Colonic mucosa (tissue), 4 donors: ENCODE data around the gene TBX18. TPM values are rescaled to one million over a fixed set of nuclear protein-coding genes. Genes with fewer than 3 reads are reported as not detected.

Source experiments
- DNase-seq: peaks from one replicate; pipeline ENCODE4 v3.0.0-alpha.2; 2020
- H3K27ac ChIP-seq: fragments of 200-600 bp; one replicate; pipeline ENCODE4 v1.8.0; 2021
- H3K27me3 ChIP-seq: fragments of 200-600 bp; one replicate; pipeline ENCODE4 v1.8.0; 2021
- H3K36me3 ChIP-seq: fragments of 200-600 bp; one replicate; pipeline ENCODE4 v1.8.0; 2021
- H3K4me1 ChIP-seq: fragments of 200-600 bp; one replicate; pipeline ENCODE4 v1.8.0; 2021; ENCODE audit warnings: mild to moderate bottlenecking
- H3K4me3 ChIP-seq: fragments of 200-600 bp; one replicate; pipeline ENCODE4 v1.8.0; 2021
- H3K9ac ChIP-seq, 2 donors: one replicate each; pipeline ENCODE4 v1.7.0; 2013; ENCODE audit warnings: control low read depth in 2 of 2, low read depth in 2 of 2, low read length in 2 of 2
- H3K9me3 ChIP-seq: fragments of 200-600 bp; one replicate; pipeline ENCODE4 v1.8.0; 2021
- CTCF ChIP-seq: fragments of 200-600 bp; IDR thresholded peaks from one replicate; pipeline ENCODE4 v1.8.0; 2022; ENCODE audit warnings: antibody characterized with exemption, mild to moderate bottlenecking
- intact Hi-C: fragments of 100-400 bp; cut with DNase I; formaldehyde crosslinking; loops from one replicate; pipeline ENCODE4 v1.14.1; 2022
- total RNA-seq, 2 donors: library from RNA; stranded (reverse); fragmentation: NEBNext Ultra II Directional in 1 of 2; extraction: Animal tissue kit (Norgen Biotek cat#: 25700) in 1 of 2; gene quantifications; one replicate each; pipeline ENCODE4 v1.2.1, GENCODE V29; 2021
- donor health status: healthy.
- donor health status: DM: no; HTN: no; CAD: no.
- donor health status: DM: no; HTN: no; CAD: no.

The TBX18 gene
- total RNA-seq, 2 donors from 2014 or later: 0.25 to 0.35 TPM

- no peaks in the 10 kb centered on the region for H3K9me3 ChIP-seq
- H3K4me3 ChIP-seq: no peak overlapping the region
- H3K4me1 ChIP-seq: no peaks in the 10 kb centered on the region
- H3K9ac ChIP-seq: no peak overlapping the region
- intact Hi-C loops: no loop called here
- no peak for DNase-seq
- peaks cover 79% of the 10 kb centered on the region for H3K27me3 ChIP-seq
- H3K36me3 ChIP-seq: no peaks in the 10 kb centered on the region
- no peak overlapping the region for H3K27ac ChIP-seq
- no peak for TF ChIP-seq CTCF
Measured at GRCh38 chr6:84769306-84769705, 4.9 kb upstream of the TBX18 start.

GRCh38 chr6:84768442-84769174 is 4.2 kb upstream of the TBX18 start:
- TF ChIP-seq CTCF: no peak
- H3K4me1 ChIP-seq: peaks cover 3% of the 10 kb centered on the region
- H3K9ac ChIP-seq: no peak overlapping the region
- H3K9me3 ChIP-seq: no peaks in the 10 kb centered on the region
- intact Hi-C loops: no loop called here
- no peak overlapping the region for H3K4me3 ChIP-seq
- H3K27me3 ChIP-seq: peaks cover 79% of the 10 kb centered on the region
- H3K27ac ChIP-seq: no peak overlapping the region
- DNase-seq: no peak
- no peaks in the 10 kb centered on the region for H3K36me3 ChIP-seq

- Histone ChIP-seq H3K27me3 (peaks cover 79% of the 10 kb centered on the region), H3K9me3 (no peaks in the 10 kb centered on the region), H3K4me1 (peaks cover 3% of the 10 kb centered on the region), H3K9ac (no peak overlapping the region), H3K36me3 (no peaks in the 10 kb centered on the region), H3K4me3 (no peak overlapping the region), H3K27ac (no peak overlapping the region)
- no peak for DNase-seq
- TF ChIP-seq CTCF: no peak
- intact Hi-C loops: no loop called here
Measured at GRCh38 chr6:84767526-84768201, 3.3 kb upstream of the TBX18 start.

- H3K27me3 ChIP-seq: peaks cover 79% of the 10 kb centered on the region
- peaks cover 3% of the 10 kb centered on the region for H3K4me1 ChIP-seq
- no peak overlapping the region for H3K9ac ChIP-seq
- H3K9me3 ChIP-seq: no peaks in the 10 kb centered on the region
- intact Hi-C loops: no loop called here
- H3K27ac ChIP-seq: no peak overlapping the region
- TF ChIP-seq CTCF: no peak
- H3K4me3 ChIP-seq: no peak overlapping the region
- no peak for DNase-seq
- no peaks in the 10 kb centered on the region for H3K36me3 ChIP-seq
Measured at GRCh38 chr6:84766799-84767525, 2.6 kb upstream of the TBX18 start.

GRCh38 chr6:84766118-84766798 is 1.9 kb upstream of the TBX18 start:
- peaks cover 76% of the 10 kb centered on the region for H3K27me3 ChIP-seq
- no peak for DNase-seq
- H3K9ac ChIP-seq: no peak overlapping the region
- no peaks in the 10 kb centered on the region for H3K36me3 ChIP-seq
- intact Hi-C loops: no loop called here
- H3K4me1 ChIP-seq: peaks cover 3% of the 10 kb centered on the region
- H3K27ac ChIP-seq: no peak overlapping the region
- no peak overlapping the region for H3K4me3 ChIP-seq
- H3K9me3 ChIP-seq: no peaks in the 10 kb centered on the region
- TF ChIP-seq CTCF: no peak
